Measurements from ENCODE around the gene BLOC1S1.

- TF ChIP-seq POLR2A (IDR thresholded peaks at IDR 0.05; ENCODE audit: low read depth, low read length) (no peak), CEBPB (IDR thresholded peaks at IDR 0.05; ENCODE audit: low read depth, low read length) (no peak), USF2 (IDR thresholded peaks at IDR 0.05; ENCODE audit: low read depth, low read length) (no peak), RFX5 (IDR thresholded peaks at IDR 0.05; ENCODE audit: low read depth, low read length) (no peak), FOS (IDR thresholded peaks at IDR 0.05; ENCODE audit: low read depth, low read length) (no peak), MAFK (IDR thresholded peaks at IDR 0.05; ENCODE audit: low read depth, low read length) (no peak), RCOR1 (IDR thresholded peaks at IDR 0.05; ENCODE audit: insufficient replicate concordance, low read length) (no peak), BHLHE40 (IDR thresholded peaks at IDR 0.05; ENCODE audit: low read depth, low read length) (no peak), ELK1 (IDR thresholded peaks at IDR 0.05; ENCODE audit: borderline replicate concordance, low read depth, low read length) (no peak), CHD1 (IDR thresholded peaks at IDR 0.05; ENCODE audit: low read depth, low read length) (no peak), RAD21 (IDR thresholded peaks at IDR 0.05; ENCODE audit: low read length) (no peak)
- TF ChIP-seq, protein P1, sequence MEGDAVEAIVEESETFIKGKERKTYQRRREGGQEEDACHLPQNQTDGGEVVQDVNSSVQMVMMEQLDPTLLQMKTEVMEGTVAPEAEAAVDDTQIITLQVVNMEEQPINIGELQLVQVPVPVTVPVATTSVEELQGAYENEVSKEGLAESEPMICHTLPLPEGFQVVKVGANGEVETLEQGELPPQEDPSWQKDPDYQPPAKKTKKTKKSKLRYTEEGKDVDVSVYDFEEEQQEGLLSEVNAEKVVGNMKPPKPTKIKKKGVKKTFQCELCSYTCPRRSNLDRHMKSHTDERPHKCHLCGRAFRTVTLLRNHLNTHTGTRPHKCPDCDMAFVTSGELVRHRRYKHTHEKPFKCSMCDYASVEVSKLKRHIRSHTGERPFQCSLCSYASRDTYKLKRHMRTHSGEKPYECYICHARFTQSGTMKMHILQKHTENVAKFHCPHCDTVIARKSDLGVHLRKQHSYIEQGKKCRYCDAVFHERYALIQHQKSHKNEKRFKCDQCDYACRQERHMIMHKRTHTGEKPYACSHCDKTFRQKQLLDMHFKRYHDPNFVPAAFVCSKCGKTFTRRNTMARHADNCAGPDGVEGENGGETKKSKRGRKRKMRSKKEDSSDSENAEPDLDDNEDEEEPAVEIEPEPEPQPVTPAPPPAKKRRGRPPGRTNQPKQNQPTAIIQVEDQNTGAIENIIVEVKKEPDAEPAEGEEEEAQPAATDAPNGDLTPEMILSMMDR (conservative IDR thresholded peaks at IDR 0.05; ENCODE audit: low read depth, low read length): no peak
These were observed 41.9 kb downstream of the BLOC1S1 start for GRCh38 chr12:55757701-55758100.

All from IMR-90 (cell line).